Suprapubic skin (tissue), 3 donors: ENCODE data around the gene COMT.

Experiments used
- EP300 ChIP-seq: sonication (generic); formaldehyde crosslinking; IDR thresholded peaks from one replicate; pipeline ENCODE4 v1.6.1; 2017; ENCODE audit warnings: antibody characterized with exemption
- POLR2A ChIP-seq, 2 donors: fragments of 450-650 bp; IDR thresholded peaks; one replicate each; pipeline ENCODE4 v1.6.1; 2017; ENCODE audit warnings: antibody characterized with exemption in 2 of 2, mild to moderate bottlenecking in 2 of 2, moderate library complexity in 2 of 2
- TF ChIP-seq, protein P1 (sequence below), 2 donors: fragments of 200-600 bp in 1 of 2; fragments of 450-650 bp in 1 of 2; sonication (generic) in 1 of 2; IDR thresholded peaks; one replicate each; pipeline ENCODE4 v1.5.1; 2016 to 2019; ENCODE audit warnings: antibody characterized with exemption in 2 of 2, mild to moderate bottlenecking in 1 of 2, moderate library complexity in 1 of 2

DNA sequence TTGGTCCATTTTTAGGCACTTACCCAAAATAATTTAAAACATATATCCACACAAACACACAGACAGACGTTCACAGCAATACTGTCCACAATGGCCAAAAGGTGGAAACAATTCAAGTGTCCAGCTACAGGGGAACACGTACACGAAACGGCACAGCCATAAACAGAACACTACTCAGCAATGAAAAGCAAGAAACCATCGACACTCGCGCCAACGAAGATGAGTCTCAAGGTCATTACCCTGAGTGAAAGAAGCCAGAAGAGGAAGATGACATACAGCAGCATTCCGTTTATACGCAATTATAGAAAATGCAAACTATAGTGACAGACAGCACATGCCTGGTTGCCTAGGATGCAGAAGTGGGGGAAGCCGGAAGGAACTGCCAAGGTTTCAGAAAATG, 13.4 kb upstream of the COMT start:
- TF ChIP-seq POLR2A (IDR thresholded peaks at IDR 0.05) (no peak), EP300 (no peak)
- TF ChIP-seq, protein P1, sequence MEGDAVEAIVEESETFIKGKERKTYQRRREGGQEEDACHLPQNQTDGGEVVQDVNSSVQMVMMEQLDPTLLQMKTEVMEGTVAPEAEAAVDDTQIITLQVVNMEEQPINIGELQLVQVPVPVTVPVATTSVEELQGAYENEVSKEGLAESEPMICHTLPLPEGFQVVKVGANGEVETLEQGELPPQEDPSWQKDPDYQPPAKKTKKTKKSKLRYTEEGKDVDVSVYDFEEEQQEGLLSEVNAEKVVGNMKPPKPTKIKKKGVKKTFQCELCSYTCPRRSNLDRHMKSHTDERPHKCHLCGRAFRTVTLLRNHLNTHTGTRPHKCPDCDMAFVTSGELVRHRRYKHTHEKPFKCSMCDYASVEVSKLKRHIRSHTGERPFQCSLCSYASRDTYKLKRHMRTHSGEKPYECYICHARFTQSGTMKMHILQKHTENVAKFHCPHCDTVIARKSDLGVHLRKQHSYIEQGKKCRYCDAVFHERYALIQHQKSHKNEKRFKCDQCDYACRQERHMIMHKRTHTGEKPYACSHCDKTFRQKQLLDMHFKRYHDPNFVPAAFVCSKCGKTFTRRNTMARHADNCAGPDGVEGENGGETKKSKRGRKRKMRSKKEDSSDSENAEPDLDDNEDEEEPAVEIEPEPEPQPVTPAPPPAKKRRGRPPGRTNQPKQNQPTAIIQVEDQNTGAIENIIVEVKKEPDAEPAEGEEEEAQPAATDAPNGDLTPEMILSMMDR (IDR thresholded peaks at IDR 0.05): no peak
